ENCODE results near the gene RSPH3.
"Not testable (repeated sequence)": the region's sequence is repeated elsewhere in the genome, so short reads cannot be mapped to it uniquely, and the experiment has no call there.

RSPH3 gene

GRCh38 chr6:158977382-158977781 is 22.6 kb downstream of the RSPH3 start:
- FAIRE-seq (no peak), DNase-seq (ENCODE audit: low spot score) (no peak)

- peak; percentile 50 for DNase-seq (ENCODE audit: low spot score)
- FAIRE-seq: peak; percentile 90
Measured at GRCh38 chr6:158972241-158973233, 27.5 kb downstream of the RSPH3 start.

- FAIRE-seq (no peak), DNase-seq (ENCODE audit: low spot score) (no peak)
Measured at GRCh38 chr6:158970640-158971275, 29.2 kb downstream of the RSPH3 start.

- FAIRE-seq: no peak
- no peak for DNase-seq (ENCODE audit: low spot score)
Measured at GRCh38 chr6:158969148-158969547, 30.9 kb downstream of the RSPH3 start.

GRCh38 chr6:158963020-158963808 is 36.8 kb downstream of the RSPH3 start:
- DNase-seq (ENCODE audit: low spot score) (no peak), FAIRE-seq (no peak)

- no peak for DNase-seq (ENCODE audit: low spot score)
- no peak for FAIRE-seq
Measured at GRCh38 chr6:158962371-158962770, 37.6 kb downstream of the RSPH3 start.

- DNase-seq (ENCODE audit: low spot score) (no peak), FAIRE-seq (no peak)
Measured at GRCh38 chr6:158960026-158960425, 40.0 kb downstream of the RSPH3 start.

- no peak for FAIRE-seq
- no peak for DNase-seq (ENCODE audit: low spot score)
Measured at GRCh38 chr6:158959552-158959951, 40.5 kb downstream of the RSPH3 start.

GRCh38 chr6:158958504-158959386 is 41.3 kb downstream of the RSPH3 start:
- FAIRE-seq (no peak), DNase-seq (ENCODE audit: low spot score) (no peak)

- no peak for FAIRE-seq
- no peak for DNase-seq (ENCODE audit: low spot score)
Measured at GRCh38 chr6:158955255-158955654, 44.7 kb downstream of the RSPH3 start.

GRCh38 chr6:158954753-158955152 is 45.2 kb downstream of the RSPH3 start:
- DNase-seq (ENCODE audit: low spot score): no peak
- no peak for FAIRE-seq

GRCh38 chr6:158952011-158952410 is 48.0 kb downstream of the RSPH3 start:
- DNase-seq (ENCODE audit: low spot score); FAIRE-seq: not testable (repeated sequence)

GRCh38 chr6:158951565-158951964 is 48.4 kb downstream of the RSPH3 start:
- DNase-seq (ENCODE audit: low spot score); FAIRE-seq: not testable (repeated sequence)

- DNase-seq (ENCODE audit: low spot score) (no peak), FAIRE-seq (no peak)
Measured at GRCh38 chr6:158947284-158947683, 52.7 kb downstream of the RSPH3 start.

- no peak for DNase-seq (ENCODE audit: low spot score)
- no peak for FAIRE-seq
Measured at GRCh38 chr6:158943380-158944032, 56.5 kb downstream of the RSPH3 start.

GRCh38 chr6:158942349-158942748 is 57.7 kb downstream of the RSPH3 start:
- FAIRE-seq (no peak), DNase-seq (ENCODE audit: low spot score) (no peak)

GRCh38 chr6:158941246-158941645 is 58.8 kb downstream of the RSPH3 start:
- FAIRE-seq: no peak
- DNase-seq (ENCODE audit: low spot score): no peak

- no peak for DNase-seq (ENCODE audit: low spot score)
Measured at GRCh38 chr6:158939255-158940159, 60.5 kb downstream of the RSPH3 start.

GRCh38 chr6:158938811-158939254 is 61.2 kb downstream of the RSPH3 start:
- DNase-seq (ENCODE audit: low spot score): no peak
- no peak for FAIRE-seq

More at GRCh38 chr6:158939255-158940159, 60.5 kb downstream of the RSPH3 start:
- FAIRE-seq: no peak

Data from RCC 7860 (cell line).